Activated CD8-positive, alpha-beta memory T cell treated with anti-CD3 and anti-CD28 coated beads, Interleukin-2, amount 50 U/mL, for 1 hour (primary cell): ENCODE measurements around the gene E2F3.
A peak's percentile ranks its signal among the peaks of the same experiment; 100 is the strongest.

Experiments
- DNase-seq: peaks from one replicate; pipeline ENCODE4 v3.0.0-alpha.2; 2020; ENCODE audit errors: extremely low read depth

E2F3 gene

DNA sequence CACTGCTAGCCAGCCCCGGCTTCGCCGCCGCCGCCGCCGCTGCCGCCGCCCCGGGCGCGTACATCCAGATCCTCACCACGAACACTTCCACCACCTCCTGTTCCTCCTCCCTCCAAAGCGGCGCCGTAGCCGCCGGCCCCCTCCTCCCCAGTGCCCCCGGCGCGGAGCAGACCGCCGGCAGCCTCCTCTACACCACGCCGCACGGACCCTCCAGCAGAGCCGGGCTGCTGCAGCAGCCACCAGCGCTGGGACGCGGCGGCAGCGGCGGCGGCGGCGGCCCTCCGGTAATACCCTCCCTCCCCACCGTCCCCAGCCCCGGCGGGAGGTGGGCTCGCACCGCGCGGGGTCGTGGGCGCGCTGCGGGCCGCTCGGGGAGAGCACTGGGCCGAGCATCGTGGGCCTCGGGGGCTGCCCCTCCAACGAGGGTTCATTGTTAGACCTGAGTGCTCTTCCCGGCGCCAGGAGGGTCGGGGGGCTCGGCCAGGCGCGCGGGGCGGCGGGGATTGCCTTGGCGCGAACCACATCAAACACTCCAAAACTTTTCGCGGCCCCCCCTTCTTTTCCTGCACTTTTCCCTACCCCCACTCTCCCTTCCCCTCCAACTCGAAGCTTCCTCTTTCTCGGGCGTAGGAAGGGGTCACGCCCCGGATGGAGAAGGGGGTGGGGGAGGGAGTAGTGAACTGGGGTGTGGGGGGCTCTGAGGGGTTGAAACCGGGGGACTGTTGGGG is 827 bp downstream of the E2F3 start:
- no peak for DNase-seq

DNA sequence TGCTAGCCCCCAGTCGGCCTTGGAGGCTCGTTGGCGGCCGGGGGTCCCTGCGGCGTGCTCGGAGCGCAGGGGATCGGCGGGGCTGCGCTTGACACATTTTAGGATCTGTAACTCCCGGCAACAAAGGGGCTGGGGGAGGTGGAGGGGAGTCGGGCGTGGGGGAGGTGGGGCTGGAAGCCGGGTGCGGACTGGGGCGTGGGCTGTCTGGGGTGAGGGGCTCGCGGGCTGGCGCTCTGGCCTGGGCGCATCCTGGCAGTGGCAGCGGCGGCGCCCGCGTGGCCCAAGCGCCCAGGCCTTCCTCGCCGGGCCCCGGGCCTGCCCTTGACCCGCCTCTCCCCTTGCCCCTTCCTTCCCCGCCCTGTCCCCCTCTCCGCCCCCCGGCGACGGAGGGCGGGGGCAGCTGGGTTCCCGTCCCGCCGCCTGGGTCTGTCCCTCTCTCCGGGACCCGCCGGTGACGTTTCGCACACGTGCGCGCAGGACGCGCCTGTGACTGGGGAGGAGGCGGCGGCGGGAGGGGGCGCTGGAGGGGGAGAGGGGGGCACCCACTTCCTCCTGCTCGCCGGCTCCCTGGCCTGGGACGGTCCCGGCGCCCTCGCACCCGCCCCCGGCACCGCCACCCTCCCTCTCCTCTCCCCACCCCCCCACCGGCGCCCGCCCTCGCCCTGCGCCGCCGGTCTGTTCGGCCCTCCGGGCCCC is 1.5 kb downstream of the E2F3 start:
- peak; percentile 59 for DNase-seq

- no peak for DNase-seq
Measured at GRCh38 chr6:20403766-20404640, 2.3 kb downstream of the E2F3 start.

DNA sequence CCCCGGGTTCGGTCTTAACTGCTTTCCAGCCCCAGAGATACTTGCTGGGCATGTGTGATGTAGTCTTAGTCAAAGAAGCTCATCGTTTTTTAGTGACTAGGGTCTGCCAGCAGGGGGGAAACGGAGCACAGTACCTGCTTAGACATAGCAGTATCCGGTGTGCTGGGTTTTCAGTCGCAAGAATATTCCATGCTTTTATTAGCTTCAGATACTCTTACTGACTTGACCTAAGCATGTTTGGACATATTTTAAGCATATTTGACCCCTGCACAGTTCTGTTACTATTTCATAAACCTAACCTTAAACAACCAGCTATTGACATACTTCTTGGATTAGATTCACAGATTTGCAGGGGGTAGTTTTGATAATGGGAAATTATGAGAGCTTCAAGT is 3.0 kb downstream of the E2F3 start:
- no peak for DNase-seq

GRCh38 chr6:20408851-20409250 is 7.2 kb downstream of the E2F3 start:
- DNase-seq: no peak

GRCh38 chr6:20409427-20409971 is 7.8 kb downstream of the E2F3 start:
- DNase-seq: no peak

GRCh38 chr6:20411544-20411943 is 9.9 kb downstream of the E2F3 start:
- DNase-seq: no peak

DNA sequence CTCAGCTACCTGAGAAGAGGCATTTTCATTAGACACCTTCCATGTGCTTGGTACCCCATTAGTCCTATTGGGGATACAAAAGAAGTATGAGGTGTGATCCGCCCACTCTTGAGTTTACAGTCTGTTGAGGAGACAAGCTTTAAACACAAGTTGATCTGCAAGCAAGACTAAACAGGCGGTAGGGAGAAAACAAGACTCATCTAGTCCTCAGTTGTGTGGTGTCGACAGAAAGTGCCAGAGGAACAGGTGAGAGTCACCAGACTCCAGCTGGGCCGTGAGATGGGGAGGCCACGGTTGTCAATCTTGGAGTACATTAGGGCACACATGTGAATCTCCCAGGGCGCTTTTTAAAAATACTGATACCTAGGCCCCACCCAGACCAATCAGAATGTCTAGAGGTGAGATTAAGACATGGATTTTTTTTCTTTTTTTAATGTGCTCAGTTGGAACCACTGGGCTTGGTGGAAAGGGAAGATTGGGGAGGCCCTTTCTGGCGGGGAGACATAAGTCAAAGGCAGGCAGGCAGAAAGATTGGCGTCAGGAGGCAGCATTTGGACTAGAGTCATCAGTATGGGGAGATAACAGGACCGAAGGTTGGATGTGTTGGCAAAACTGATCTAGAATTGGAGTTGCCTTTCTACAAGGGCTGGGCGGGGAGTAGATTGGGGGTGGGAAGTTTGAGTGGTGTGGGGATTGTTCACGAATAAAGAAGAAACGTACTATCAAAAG is 10.4 kb downstream of the E2F3 start:
- no peak for DNase-seq

- DNase-seq: no peak
Measured at GRCh38 chr6:20412682-20413073, 11.0 kb downstream of the E2F3 start.

DNA sequence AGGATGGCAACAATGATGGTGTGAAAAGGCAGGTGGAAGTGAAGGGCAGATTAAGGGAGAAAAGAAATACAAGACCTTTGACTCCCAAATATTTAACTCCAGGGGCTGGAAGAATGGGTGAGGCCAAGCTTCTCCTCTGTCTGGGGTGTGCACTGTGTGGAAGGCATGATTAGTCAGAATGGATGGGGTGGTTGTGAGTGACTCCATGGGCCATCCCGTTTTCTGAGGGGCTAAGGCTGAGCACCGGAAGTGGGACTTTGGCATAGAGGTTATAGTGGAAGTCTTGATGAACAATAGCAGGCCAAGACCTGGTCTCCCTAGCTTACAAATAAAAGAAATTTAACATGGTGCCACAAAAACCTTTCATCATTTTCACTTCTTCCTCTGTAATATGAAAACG is 12.1 kb downstream of the E2F3 start:
- DNase-seq: no peak

- no peak for DNase-seq
Measured at GRCh38 chr6:20414711-20415110, 13.0 kb downstream of the E2F3 start.

DNA sequence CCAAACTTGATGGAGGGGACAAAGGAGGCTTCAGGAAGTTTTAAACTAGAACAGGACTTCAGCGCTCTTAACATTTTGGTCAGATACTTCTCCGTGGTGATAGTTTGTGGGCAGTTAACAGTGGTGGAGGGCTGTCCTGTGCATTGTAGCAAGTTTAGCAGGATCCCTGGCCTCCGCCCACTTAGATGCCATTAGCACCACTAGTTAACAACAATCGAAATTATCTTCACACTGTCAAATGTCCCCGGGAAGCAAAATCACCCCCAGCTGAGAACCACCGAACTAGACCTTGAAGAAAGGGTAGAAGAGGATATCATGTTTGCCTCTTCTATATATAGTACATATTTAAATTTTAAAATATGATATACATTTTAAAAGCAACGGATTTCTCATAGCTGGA is 13.6 kb downstream of the E2F3 start:
- DNase-seq: no peak

DNA sequence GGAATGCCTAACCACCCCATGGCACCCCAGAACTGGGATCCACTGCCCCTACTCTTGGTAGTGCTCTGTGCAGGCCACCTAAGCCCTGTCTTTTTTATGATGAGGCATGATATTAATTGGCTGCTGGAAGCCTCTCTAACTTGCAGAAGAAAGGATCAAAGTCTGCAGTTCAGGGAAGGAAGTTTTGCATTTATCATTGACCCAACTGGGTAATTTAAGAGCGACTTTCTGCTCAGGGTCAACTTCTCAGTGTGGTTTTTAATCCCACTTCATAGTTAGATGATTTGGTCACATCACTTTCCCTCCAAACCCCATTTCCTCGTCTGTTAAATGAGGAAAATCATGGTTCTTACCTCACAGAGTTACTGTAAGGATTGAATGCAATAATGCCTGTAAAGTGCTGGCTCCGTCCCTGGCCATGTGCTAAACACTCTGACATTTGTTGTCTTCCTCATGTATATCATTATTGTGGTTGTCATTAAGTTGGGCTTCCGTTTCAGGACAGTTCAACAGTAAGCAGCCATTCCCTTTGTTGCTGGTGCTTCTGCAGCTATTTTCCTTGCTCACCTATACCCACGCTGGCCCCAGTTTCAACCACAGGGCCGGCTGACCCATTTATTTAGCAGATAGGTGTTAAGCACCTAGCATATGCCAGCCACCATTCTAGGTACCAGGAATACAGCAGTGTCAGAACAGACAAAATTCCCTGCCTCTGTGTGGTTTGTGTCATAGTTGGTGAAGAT is 14.2 kb downstream of the E2F3 start:
- DNase-seq: no peak

DNA sequence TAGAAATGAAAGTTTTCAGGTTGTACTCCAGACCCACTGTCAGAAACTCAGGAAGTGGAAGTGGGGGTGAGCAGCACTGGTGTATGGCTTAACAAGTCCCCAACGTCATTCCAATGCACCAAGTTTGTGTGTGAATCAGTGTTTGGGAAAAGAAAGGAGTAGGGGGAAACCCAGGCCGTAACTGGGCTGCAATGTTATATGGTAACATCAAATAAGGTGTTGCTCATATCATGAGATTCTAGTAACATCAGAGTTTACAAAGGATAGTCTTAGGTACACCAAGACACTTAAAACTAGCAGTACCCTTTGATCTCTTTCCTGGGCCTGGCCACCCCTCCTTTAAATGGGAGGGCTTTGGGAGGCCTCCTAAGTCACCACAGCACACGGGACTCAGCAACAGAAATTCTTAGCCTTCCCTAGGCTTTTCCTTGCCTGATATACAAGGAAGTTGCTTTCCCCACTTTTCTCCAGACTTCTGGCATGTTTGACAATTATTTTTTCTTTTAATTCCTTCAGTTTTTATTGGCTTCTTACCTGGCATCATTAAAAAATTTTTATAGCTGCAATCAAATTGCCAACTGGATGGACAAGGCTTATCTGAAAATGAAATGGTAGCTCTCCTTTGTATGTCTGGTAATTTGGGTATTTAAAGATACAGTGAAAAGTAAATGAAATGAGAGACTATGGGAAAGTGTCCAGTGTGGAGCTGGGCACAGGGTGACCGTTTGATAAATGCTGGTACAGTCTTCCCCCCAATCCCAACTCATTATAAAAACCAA is 15.1 kb downstream of the E2F3 start:
- DNase-seq: no peak

GRCh38 chr6:20417819-20418218 is 16.1 kb downstream of the E2F3 start:
- DNase-seq: no peak

- DNase-seq: no peak
Measured at GRCh38 chr6:20426177-20427082, 24.8 kb downstream of the E2F3 start.

DNA sequence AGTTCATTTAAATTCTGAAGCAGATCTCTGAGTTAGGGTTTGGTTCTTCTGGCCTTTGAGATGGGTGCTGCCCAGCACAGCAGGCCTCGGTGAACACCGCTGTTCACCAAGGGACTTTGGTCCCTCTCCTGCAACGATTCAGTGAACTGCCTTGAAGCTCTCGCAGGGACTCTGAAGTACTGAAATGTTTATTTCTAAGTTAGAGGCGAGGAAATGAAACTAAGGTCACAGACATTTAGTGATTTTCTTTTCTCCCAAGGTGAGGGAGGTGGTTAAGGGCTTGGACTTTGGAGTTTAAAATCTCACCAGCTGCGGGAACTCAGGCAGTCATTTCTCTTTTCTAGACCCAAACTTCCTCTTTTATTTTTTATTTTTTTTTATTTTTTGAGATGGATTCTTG is 26.2 kb downstream of the E2F3 start:
- no peak for DNase-seq

GRCh38 chr6:20432692-20433091 is 31.0 kb downstream of the E2F3 start:
- DNase-seq: no peak

DNA sequence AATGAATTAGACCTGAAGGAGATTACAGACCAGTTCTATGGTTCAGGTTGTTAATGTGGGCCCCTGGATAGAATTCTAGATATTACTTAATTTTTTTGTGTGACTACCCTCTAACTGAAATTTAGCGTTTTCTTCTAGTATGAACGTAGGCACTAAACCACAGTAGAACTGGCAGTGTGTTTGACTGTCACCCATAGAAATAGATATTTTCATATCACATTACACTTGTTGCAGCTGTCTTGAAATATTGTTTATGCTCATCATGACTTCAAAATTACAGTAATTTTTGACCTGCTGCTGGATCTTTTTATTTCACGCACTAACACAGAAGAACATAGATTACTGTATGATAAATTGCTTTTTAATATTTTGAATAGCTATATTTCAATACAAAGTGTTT is 31.6 kb downstream of the E2F3 start:
- no peak for DNase-seq
